Thyroid gland (tissue), 4 donors: ENCODE measurements around the gene CCDC116. TPM values are rescaled to one million over a fixed set of nuclear protein-coding genes. Genes with fewer than 3 reads are reported as not detected.

Source experiments
- DNase-seq, 2 donors: peaks; one replicate each; pipeline ENCODE4 v3.0.0-alpha.2; 2019
- H3K27ac ChIP-seq, 3 donors: fragments of 200-600 bp; sonication (generic); 1 replicate in 2 of 3; 2 replicates in 1 of 3; pipeline ENCODE4 v1.5.1; 2016 to 2019; ENCODE audit warnings: mild to moderate bottlenecking in 1 of 3, moderate library complexity in 1 of 3
- H3K27me3 ChIP-seq: fragments of 200-600 bp; sonication (generic); one replicate; pipeline ENCODE4 v1.5.1; 2019
- H3K36me3 ChIP-seq, 2 donors: fragments of 200-600 bp; sonication (generic); one replicate each; pipeline ENCODE4 v1.5.1; 2016 to 2019
- H3K4me1 ChIP-seq, 2 donors: fragments of 200-600 bp; sonication (generic); one replicate each; pipeline ENCODE4 v1.5.1; 2017 to 2019
- H3K4me3 ChIP-seq, 3 donors: fragments of 200-600 bp; sonication (generic); replicated peaks in 1 of 3; 1 replicate in 2 of 3; 2 replicates in 1 of 3; pipeline ENCODE4 v1.5.1; 2016; ENCODE audit warnings: mild to moderate bottlenecking in 1 of 3
- H3K9me3 ChIP-seq: fragments of 200-600 bp; sonication (generic); one replicate; pipeline ENCODE4 v1.5.1; 2017
- POLR2A ChIP-seq, 2 donors: fragments of 450-650 bp; IDR thresholded peaks; one replicate each; pipeline ENCODE4 v1.6.1; 2017; ENCODE audit warnings: antibody characterized with exemption in 2 of 2, mild to moderate bottlenecking in 2 of 2, moderate library complexity in 1 of 2
- WGBS, 2 donors: methylation state at CpG; one replicate each; pipeline ENCODE4 v1.1.5; 2017; 5-methylcytosine and 5-hydroxymethylcytosine counted together
- intact Hi-C: fragments of 100-400 bp; cut with DNase I; formaldehyde crosslinking; loops from one replicate; pipeline ENCODE4 v1.15.1; 2023
- total RNA-seq, 4 donors: library from RNA; depleted of rRNA; stranded (reverse); fragments of >200 nt; gene quantifications; one replicate each; pipeline ENCODE4 v1.2.3, GENCODE V29; 2016
- TF ChIP-seq, protein P1 (sequence below), 6 experiments: fragments of 200-600 bp in 3 of 6; fragments of 450-650 bp in 3 of 6; sonication (generic) in 3 of 6; IDR thresholded peaks; one replicate each; pipeline ENCODE4 v1.5.1; 2016 to 2019; ENCODE audit warnings: antibody characterized with exemption in 6 of 6, mild to moderate bottlenecking in 2 of 6, inconsistent platforms in 1 of 6, moderate library complexity in 1 of 6

The CCDC116 gene
- total RNA-seq, 4 donors from 2014 or later: 0.27 to 1.6 (median 0.74) TPM

- Histone ChIP-seq H3K9me3 (no peaks in the 10 kb centered on the region), H3K36me3 (peaks cover 0 to 17% of the 10 kb centered on the region in 2 donors), H3K4me3 (no peak overlapping the region), H3K27ac (no peak overlapping the region), H3K4me1 (peaks cover 12 to 29% of the 10 kb centered on the region in 2 donors), H3K27me3 (no peaks in the 10 kb centered on the region)
- intact Hi-C loops: no loop called here
- no peak for DNase-seq
- TF ChIP-seq, protein P1, sequence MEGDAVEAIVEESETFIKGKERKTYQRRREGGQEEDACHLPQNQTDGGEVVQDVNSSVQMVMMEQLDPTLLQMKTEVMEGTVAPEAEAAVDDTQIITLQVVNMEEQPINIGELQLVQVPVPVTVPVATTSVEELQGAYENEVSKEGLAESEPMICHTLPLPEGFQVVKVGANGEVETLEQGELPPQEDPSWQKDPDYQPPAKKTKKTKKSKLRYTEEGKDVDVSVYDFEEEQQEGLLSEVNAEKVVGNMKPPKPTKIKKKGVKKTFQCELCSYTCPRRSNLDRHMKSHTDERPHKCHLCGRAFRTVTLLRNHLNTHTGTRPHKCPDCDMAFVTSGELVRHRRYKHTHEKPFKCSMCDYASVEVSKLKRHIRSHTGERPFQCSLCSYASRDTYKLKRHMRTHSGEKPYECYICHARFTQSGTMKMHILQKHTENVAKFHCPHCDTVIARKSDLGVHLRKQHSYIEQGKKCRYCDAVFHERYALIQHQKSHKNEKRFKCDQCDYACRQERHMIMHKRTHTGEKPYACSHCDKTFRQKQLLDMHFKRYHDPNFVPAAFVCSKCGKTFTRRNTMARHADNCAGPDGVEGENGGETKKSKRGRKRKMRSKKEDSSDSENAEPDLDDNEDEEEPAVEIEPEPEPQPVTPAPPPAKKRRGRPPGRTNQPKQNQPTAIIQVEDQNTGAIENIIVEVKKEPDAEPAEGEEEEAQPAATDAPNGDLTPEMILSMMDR (IDR thresholded peaks at IDR 0.05): no peak
- TF ChIP-seq POLR2A (IDR thresholded peaks at IDR 0.05): no peak
- 91% methylated on average over 8 of the region's 8 CpGs for WGBS, 2 donors
These were observed 43.2 kb upstream of the CCDC116 start for GRCh38 chr22:21589396-21589795.

GRCh38 chr22:21590809-21591641 is 41.5 kb upstream of the CCDC116 start:
- peaks cover 12 to 19% of the 10 kb centered on the region in 2 donors for H3K4me1 ChIP-seq
- intact Hi-C loops: no loop called here
- no peak overlapping the region for H3K27ac ChIP-seq
- no peaks in the 10 kb centered on the region for H3K27me3 ChIP-seq
- DNase-seq: peak; percentile 29 to 40
- TF ChIP-seq, protein P1 (IDR thresholded peaks at IDR 0.05): no peak
- TF ChIP-seq POLR2A (IDR thresholded peaks at IDR 0.05): no peak
- H3K36me3 ChIP-seq: peaks cover 0 to 22% of the 10 kb centered on the region in 2 donors
- WGBS, 2 donors: 49 to 54% methylated on average over 8 to 9 of the region's 9 CpGs
- H3K9me3 ChIP-seq: no peaks in the 10 kb centered on the region
- H3K4me3 ChIP-seq: no peak overlapping the region

GRCh38 chr22:21591695-21592094 is 40.9 kb upstream of the CCDC116 start:
- intact Hi-C loops: no loop called here
- H3K4me1 ChIP-seq: peaks cover 12 to 19% of the 10 kb centered on the region in 2 donors
- no peaks in the 10 kb centered on the region for H3K9me3 ChIP-seq
- WGBS, 2 donors: 46 to 54% methylated on average over 9 of the region's 9 CpGs
- no peak overlapping the region for H3K4me3 ChIP-seq
- H3K36me3 ChIP-seq: peaks cover 0 to 22% of the 10 kb centered on the region in 2 donors
- H3K27me3 ChIP-seq: no peaks in the 10 kb centered on the region
- peak; percentile 73 to 78 for DNase-seq
- TF ChIP-seq, protein P1 (IDR thresholded peaks at IDR 0.05): no peak
- TF ChIP-seq POLR2A (IDR thresholded peaks at IDR 0.05): no peak
- H3K27ac ChIP-seq: no peak overlapping the region

DNA sequence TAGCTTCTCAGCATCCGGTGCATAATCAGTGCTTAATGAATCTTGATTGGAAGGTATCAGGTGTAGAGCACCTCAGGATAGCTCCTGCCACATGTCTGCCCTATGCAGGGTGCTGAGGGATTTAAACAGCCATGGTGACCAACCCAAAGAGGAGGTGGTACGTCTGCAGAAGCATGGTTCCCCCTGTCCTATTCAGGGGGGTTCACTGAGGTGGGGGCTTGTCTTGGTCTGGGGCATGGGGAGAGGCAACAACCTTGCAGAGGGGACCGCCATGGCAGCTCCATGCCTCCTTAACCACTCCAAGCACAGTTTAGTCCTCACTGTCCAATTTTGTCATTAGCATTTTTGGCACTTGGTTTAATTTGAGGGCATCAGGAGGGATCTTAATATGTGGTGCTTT is 40.1 kb upstream of the CCDC116 start:
- WGBS, 2 donors: 90 to 92% methylated on average over 3 of the region's 3 CpGs
- Histone ChIP-seq H3K4me1 (peaks cover 12 to 19% of the 10 kb centered on the region in 2 donors), H3K27me3 (no peaks in the 10 kb centered on the region), H3K27ac (no peak overlapping the region), H3K9me3 (no peaks in the 10 kb centered on the region), H3K36me3 (peaks cover 0 to 22% of the 10 kb centered on the region in 2 donors), H3K4me3 (no peak overlapping the region)
- no peak for DNase-seq
- TF ChIP-seq, protein P1 (IDR thresholded peaks at IDR 0.05): no peak
- no peak for TF ChIP-seq POLR2A (IDR thresholded peaks at IDR 0.05)
- intact Hi-C loops: no loop called here
